DND-41 (cell line): Measurements from ENCODE around the gene CTTNBP2.

Source experiments
- ATAC-seq: fragments of 200-7000 bp; cut with Tn5 transposase; 3 replicates; pipeline ENCODE4 v1.9.1; 2021; ENCODE audit warnings: low read depth; ENCODE audit not compliant: insufficient read depth
- DNase-seq: peaks from one replicate; pipeline ENCODE4 v3.0.0-alpha.2; 2020
- H2AFZ ChIP-seq: 2 replicates; pipeline ENCODE4 v1.6.0; 2012; ENCODE audit warnings: low read depth, low read length
- H3K27ac ChIP-seq: 2 replicates; pipeline ENCODE4 v1.5.1; 2012; ENCODE audit warnings: low read length, inconsistent platforms
- H3K27me3 ChIP-seq: fragments of 200-600 bp; sonication (generic); 2 replicates; pipeline ENCODE4 v1.6.0; 2012; ENCODE audit warnings: low read length, mild to moderate bottlenecking, inconsistent platforms; ENCODE audit not compliant: insufficient read depth, poor library complexity
- H3K36me3 ChIP-seq: 2 replicates; pipeline ENCODE4 v1.5.1; 2012; ENCODE audit warnings: low read length, inconsistent platforms; ENCODE audit not compliant: insufficient read depth
- H3K4me1 ChIP-seq: 2 replicates; pipeline ENCODE4 v1.5.1; 2012; ENCODE audit warnings: mild to moderate bottlenecking, low read length; ENCODE audit not compliant: insufficient read depth
- H3K4me2 ChIP-seq: 2 replicates; pipeline ENCODE4 v1.6.0; 2012; ENCODE audit warnings: mild to moderate bottlenecking, moderate library complexity, low read length, inconsistent platforms; ENCODE audit not compliant: insufficient read depth
- H3K4me3 ChIP-seq, 2 experiments: fragments of 200-600 bp in 1 of 2; shearing (Covaris generic) in 1 of 2; 2 replicates each; pipeline ENCODE4 v1.5.1; 2012 to 2016; ENCODE audit warnings: inconsistent platforms in 2 of 2, low read length in 2 of 2, mild to moderate bottlenecking in 2 of 2, low read depth in 1 of 2, moderate library complexity in 1 of 2
- H3K79me2 ChIP-seq: 2 replicates; pipeline ENCODE4 v1.6.0; 2012; ENCODE audit warnings: low read length, inconsistent platforms; ENCODE audit not compliant: insufficient read depth
- H3K9ac ChIP-seq: 2 replicates; pipeline ENCODE4 v1.6.0; 2012; ENCODE audit warnings: low read depth, mild to moderate bottlenecking, inconsistent platforms, low read length, moderate library complexity
- H3K9me3 ChIP-seq: 2 replicates; pipeline ENCODE4 v1.5.1; 2012; ENCODE audit warnings: low read length, moderate library complexity, mild to moderate bottlenecking, inconsistent platforms; ENCODE audit not compliant: insufficient read depth, severe bottlenecking
- H4K20me1 ChIP-seq: 2 replicates; pipeline ENCODE4 v1.6.0; 2012; ENCODE audit warnings: low read length; ENCODE audit not compliant: insufficient read depth
- EZH2 ChIP-seq: IDR thresholded peaks from 3 replicates; pipeline ENCODE4 v1.6.1; 2012; ENCODE audit warnings: borderline replicate concordance, low read depth, mild to moderate bottlenecking, moderate library complexity, low read length, inconsistent platforms; ENCODE audit not compliant: severe bottlenecking
- TF ChIP-seq, protein P1 (sequence below): IDR thresholded peaks from 2 replicates; pipeline ENCODE4 v1.5.1; 2012; ENCODE audit warnings: borderline replicate concordance, low read length, moderate library complexity, mild to moderate bottlenecking; ENCODE audit not compliant: poor library complexity, severe bottlenecking; ENCODE audit errors: extremely low read depth

Gene CTTNBP2

DNA sequence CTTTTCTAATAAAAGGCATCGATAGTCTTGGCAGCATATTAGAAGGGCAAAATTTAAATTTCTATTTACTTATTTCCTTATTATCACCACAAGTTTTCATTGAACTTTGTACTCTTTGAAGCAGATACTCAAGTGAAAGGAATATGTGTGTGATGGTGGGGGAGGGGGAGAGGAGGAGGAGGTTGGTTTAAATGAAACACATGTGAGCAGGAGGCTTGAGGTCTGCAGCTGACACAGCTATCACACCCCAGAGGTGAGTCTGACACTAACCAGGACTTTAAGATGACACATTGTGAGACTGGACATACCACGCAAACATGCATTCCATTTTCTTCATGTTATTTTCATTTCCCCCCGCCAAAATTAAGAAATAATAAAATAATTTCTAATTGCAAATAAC is 63.3 kb downstream of the CTTNBP2 start:
- Histone ChIP-seq H4K20me1 (no peaks in the 10 kb centered on the region), H2AFZ (no peak overlapping the region), H3K27me3 (peaks cover 7% of the 10 kb centered on the region), H3K4me1 (no peaks in the 10 kb centered on the region), H3K4me2 (no peak overlapping the region), H3K9me3 (no peaks in the 10 kb centered on the region), H3K4me3 (no peak overlapping the region), H3K36me3 (no peaks in the 10 kb centered on the region), H3K27ac (no peak overlapping the region), H3K9ac (no peak overlapping the region), H3K79me2 (no peaks in the 10 kb centered on the region)
- TF ChIP-seq, protein P1, sequence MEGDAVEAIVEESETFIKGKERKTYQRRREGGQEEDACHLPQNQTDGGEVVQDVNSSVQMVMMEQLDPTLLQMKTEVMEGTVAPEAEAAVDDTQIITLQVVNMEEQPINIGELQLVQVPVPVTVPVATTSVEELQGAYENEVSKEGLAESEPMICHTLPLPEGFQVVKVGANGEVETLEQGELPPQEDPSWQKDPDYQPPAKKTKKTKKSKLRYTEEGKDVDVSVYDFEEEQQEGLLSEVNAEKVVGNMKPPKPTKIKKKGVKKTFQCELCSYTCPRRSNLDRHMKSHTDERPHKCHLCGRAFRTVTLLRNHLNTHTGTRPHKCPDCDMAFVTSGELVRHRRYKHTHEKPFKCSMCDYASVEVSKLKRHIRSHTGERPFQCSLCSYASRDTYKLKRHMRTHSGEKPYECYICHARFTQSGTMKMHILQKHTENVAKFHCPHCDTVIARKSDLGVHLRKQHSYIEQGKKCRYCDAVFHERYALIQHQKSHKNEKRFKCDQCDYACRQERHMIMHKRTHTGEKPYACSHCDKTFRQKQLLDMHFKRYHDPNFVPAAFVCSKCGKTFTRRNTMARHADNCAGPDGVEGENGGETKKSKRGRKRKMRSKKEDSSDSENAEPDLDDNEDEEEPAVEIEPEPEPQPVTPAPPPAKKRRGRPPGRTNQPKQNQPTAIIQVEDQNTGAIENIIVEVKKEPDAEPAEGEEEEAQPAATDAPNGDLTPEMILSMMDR: no peak
- ATAC-seq (0 out of 3 replicates have a peak, but pooled peaks have one; percentile 33), DNase-seq (no peak)

DNA sequence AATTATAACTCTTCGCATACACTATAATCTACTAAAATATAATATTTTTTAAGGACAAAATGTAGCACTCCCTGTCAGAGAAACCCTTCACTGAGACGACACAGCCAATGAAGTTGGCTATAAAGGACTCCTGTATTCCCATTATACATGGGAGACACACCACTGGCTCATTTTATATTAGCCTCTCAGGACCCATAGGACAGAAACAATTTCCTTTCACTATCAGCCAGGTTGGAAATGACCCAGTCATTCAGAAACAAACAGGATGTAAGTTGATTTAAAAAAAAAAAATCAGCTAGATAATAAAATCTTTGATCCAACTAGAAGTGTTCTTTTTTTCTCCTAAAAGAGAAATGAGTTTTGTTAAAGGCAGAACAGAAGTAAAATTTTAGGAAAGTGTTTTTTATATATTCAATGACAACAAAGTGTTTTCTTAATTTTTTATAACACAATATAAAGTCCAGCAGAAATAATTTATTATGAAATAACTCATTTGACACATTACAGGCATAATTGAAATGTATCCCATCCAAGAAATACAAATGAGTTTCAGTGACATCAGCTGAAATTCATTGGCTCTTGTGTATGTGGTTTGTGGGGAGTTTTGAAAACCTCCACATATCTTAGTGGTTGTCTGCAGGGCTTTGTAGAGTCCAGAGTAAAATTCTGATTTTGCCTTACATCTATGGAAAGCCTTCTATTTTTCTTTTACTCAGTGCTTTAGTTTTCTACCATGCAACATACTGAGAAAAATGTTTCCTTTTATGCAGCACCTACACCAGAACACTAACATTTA is 64.1 kb downstream of the CTTNBP2 start:
- H3K36me3 ChIP-seq: no peaks in the 10 kb centered on the region
- TF ChIP-seq, protein P1: no peak
- no peak for TF ChIP-seq EZH2
- H3K9ac ChIP-seq: no peak overlapping the region
- no peak overlapping the region for H3K4me2 ChIP-seq
- DNase-seq (no peak), ATAC-seq (no peak)
- H3K4me1 ChIP-seq: no peaks in the 10 kb centered on the region
- H3K4me3 ChIP-seq: no peak overlapping the region
- no peaks in the 10 kb centered on the region for H4K20me1 ChIP-seq
- H3K27me3 ChIP-seq: peaks cover 7% of the 10 kb centered on the region
- H2AFZ ChIP-seq: no peak overlapping the region
- no peaks in the 10 kb centered on the region for H3K79me2 ChIP-seq
- H3K27ac ChIP-seq: no peak overlapping the region
- H3K9me3 ChIP-seq: no peaks in the 10 kb centered on the region

DNA sequence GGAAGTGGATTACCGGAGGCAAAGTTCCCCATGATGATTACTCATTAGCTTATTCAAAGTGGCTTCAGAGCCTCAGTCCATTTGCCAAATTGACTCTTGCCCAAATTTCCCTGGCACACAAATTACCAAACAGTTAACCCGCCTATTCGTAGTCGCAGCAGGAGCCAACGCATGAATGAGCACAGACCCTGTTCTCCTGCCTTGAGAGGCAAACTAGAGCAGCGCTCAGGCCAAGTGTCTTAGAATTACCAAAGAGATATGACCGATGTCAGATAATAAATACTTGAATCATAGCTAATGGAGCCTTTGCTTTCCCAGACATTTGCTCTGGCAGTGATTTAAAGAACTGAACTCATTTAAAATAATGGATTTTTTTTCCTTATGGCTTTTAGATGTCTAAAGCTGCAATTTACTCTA is 64.9 kb downstream of the CTTNBP2 start:
- peaks cover 7% of the 10 kb centered on the region for H3K27me3 ChIP-seq
- no peaks in the 10 kb centered on the region for H3K79me2 ChIP-seq
- no peaks in the 10 kb centered on the region for H3K9me3 ChIP-seq
- no peak overlapping the region for H3K4me3 ChIP-seq
- no peak for ATAC-seq
- no peak overlapping the region for H3K9ac ChIP-seq
- no peaks in the 10 kb centered on the region for H3K4me1 ChIP-seq
- H4K20me1 ChIP-seq: no peaks in the 10 kb centered on the region
- DNase-seq: no peak
- no peak overlapping the region for H3K27ac ChIP-seq
- TF ChIP-seq EZH2: no peak
- TF ChIP-seq, protein P1: no peak
- H3K36me3 ChIP-seq: no peaks in the 10 kb centered on the region
- no peak overlapping the region for H2AFZ ChIP-seq
- H3K4me2 ChIP-seq: no peak overlapping the region
